Endothelial cell of umbilical vein (primary cell): Measurements from ENCODE around the gene MAPRE2. TPM values are rescaled to one million over a fixed set of nuclear protein-coding genes. Genes with fewer than 3 reads are reported as not detected.

Source experiments
- BruUV-seq: library from RNA; stranded (reverse); fragments of 400-500 nt; replicated peaks from 2 replicates; lab custom pipeline; 2021; lab: Mats Ljungman, UMichigan
- CTCF ChIA-PET: fragments of 300-600, 350-600 bp; sonication (Branson Sonifier 250); formaldehyde crosslinking; loops from one replicate; lab custom pipeline; 2021; ENCODE audit warnings: antibody characterized with exemption, inconsistent platforms; lab: Charles Lee
- POLR2A ChIA-PET: fragments of 300-600, 350-600 bp; sonication (Branson Sonifier 250); formaldehyde crosslinking; loops from one replicate; lab custom pipeline; 2021; ENCODE audit warnings: antibody characterized with exemption, inconsistent platforms; lab: Charles Lee
- DNase-seq: peaks from one replicate; pipeline ENCODE4 v3.0.0-alpha.2; 2011; ENCODE audit warnings: low read depth, low spot score
- FAIRE-seq: peaks from 2 replicates; lab custom pipeline; 2011; peaks lifted over from hg19 to GRCh38; lab: Jason Lieb, UNC
- H2AFZ ChIP-seq: 2 replicates; pipeline ENCODE4 v1.6.0; 2012; ENCODE audit warnings: low read depth, low read length, control low read depth, inconsistent platforms
- H3K27ac ChIP-seq: 2 replicates; pipeline ENCODE4 v1.5.1; 2011; ENCODE audit warnings: low read depth, mild to moderate bottlenecking, control low read depth, low read length, moderate library complexity; ENCODE audit not compliant: insufficient read depth
- H3K27me3 ChIP-seq, 2 experiments: 2 replicates each; pipeline versions ENCODE4 v1.6.0 to v1.6.1; 2011; ENCODE audit warnings: low read length in 2 of 2, mixed read lengths in 1 of 2; ENCODE audit not compliant: control insufficient read depth in 2 of 2, insufficient read depth in 2 of 2
- H3K36me3 ChIP-seq, 2 experiments: 2 replicates in 1 of 2; 3 replicates in 1 of 2; pipeline ENCODE4 v1.5.1; 2011; ENCODE audit warnings: low read length in 2 of 2, mild to moderate bottlenecking in 1 of 2, moderate library complexity in 1 of 2; ENCODE audit not compliant: control insufficient read depth in 2 of 2, insufficient read depth in 2 of 2; ENCODE audit errors: extremely low read depth in 1 of 2
- H3K4me1 ChIP-seq: 3 replicates; pipeline ENCODE4 v1.5.1; 2011; ENCODE audit warnings: mild to moderate bottlenecking, low read length; ENCODE audit not compliant: control insufficient read depth, insufficient read depth; ENCODE audit errors: extremely low read depth
- H3K4me2 ChIP-seq: 2 replicates; pipeline ENCODE4 v1.6.1; 2011; ENCODE audit warnings: low read length, control low read depth, mixed read lengths; ENCODE audit not compliant: insufficient read depth
- H3K4me3 ChIP-seq, 3 experiments: fragments of 200-600 bp in 1 of 3; sonication (generic), shearing (Covaris generic) in 1 of 3; replicated peaks in 1 of 3; 2 replicates each; pipeline ENCODE4 v1.5.1; 2011 to 2016; ENCODE audit warnings: control low read depth in 3 of 3, low read length in 3 of 3, mild to moderate bottlenecking in 2 of 3, inconsistent platforms in 1 of 3, low read depth in 1 of 3, moderate library complexity in 1 of 3; ENCODE audit not compliant: insufficient read depth in 1 of 3
- H3K79me2 ChIP-seq: 2 replicates; pipeline ENCODE4 v1.6.0; 2012; ENCODE audit warnings: low read length, inconsistent platforms; ENCODE audit not compliant: control insufficient read depth, insufficient read depth
- H3K9ac ChIP-seq: replicated peaks from 2 replicates; pipeline ENCODE3; 2011; ENCODE audit warnings: low read length, control low read depth; ENCODE audit not compliant: insufficient read depth; ENCODE audit errors: extremely low read depth
- H3K9me1 ChIP-seq: replicated peaks from 3 replicates; pipeline ENCODE4 v1.6.0; 2011; ENCODE audit warnings: mild to moderate bottlenecking, low read length; ENCODE audit not compliant: control insufficient read depth, insufficient read depth; ENCODE audit errors: extremely low read depth
- H3K9me3 ChIP-seq: replicated peaks from 2 replicates; pipeline ENCODE4 v1.5.1; 2012; ENCODE audit warnings: low read length, inconsistent platforms; ENCODE audit not compliant: control insufficient read depth, insufficient read depth
- H4K20me1 ChIP-seq: replicated peaks from 2 replicates; pipeline ENCODE3; 2011; ENCODE audit warnings: mild to moderate bottlenecking, low read length; ENCODE audit not compliant: control insufficient read depth, insufficient read depth; ENCODE audit errors: extremely low read depth
- FOS ChIP-seq: IDR thresholded peaks from 2 replicates; pipeline ENCODE4 v1.6.1; 2011; ENCODE audit warnings: mild to moderate bottlenecking, low read length, moderate library complexity, borderline replicate concordance; ENCODE audit not compliant: insufficient read depth
- POLR2A ChIP-seq: IDR thresholded peaks from 2 replicates; pipeline ENCODE4 v1.6.1; 2012; ENCODE audit warnings: low read depth, mild to moderate bottlenecking, control low read depth, low read length
- dilution Hi-C: fragments of 300-500 bp; cut with MboI; formaldehyde crosslinking; loops from one replicate; pipeline ENCODE4 v1.15.0; 2019; ENCODE audit warnings: low sequenced_read_pairs; ENCODE audit not compliant: extremely low pct_ligation_motif_present
- intact Hi-C: fragments of 100-400 bp; cut with micrococcal nuclease; formaldehyde crosslinking; loops from one replicate; pipeline ENCODE4 v1.10.0; 2022
- polyA plus RNA-seq, 4 experiments: library from polyadenylated mRNA; depleted of rRNA in 3 of 4; stranded (reverse) in 3 of 4; unstranded in 1 of 4; fragments of >200 nt; gene quantifications; 2 replicates each; pipeline versions ENCODE4 v1.2.1 to v1.2.3, GENCODE V29; 2011 to 2012; ENCODE audit warnings: missing spikeins in 1 of 4
- small RNA-seq: library from RNA; depleted of rRNA; stranded (forward); fragments of <200 nt; gene quantifications from one replicate; pipeline ENCODE3, GENCODE V24; 2012; ENCODE audit warnings: low replicate concordance, low read depth; ENCODE audit not compliant: insufficient read depth, insufficient read length
- total RNA-seq: library from RNA; stranded (reverse); gene quantifications from 2 replicates; pipeline ENCODE4 v1.2.3, GENCODE V29; 2021
- TF ChIP-seq, protein P1 (sequence below), 2 donors: IDR thresholded peaks; 1 replicate in 1 of 2; 2 replicates in 1 of 2; pipeline ENCODE4 v1.5.1; 2011; ENCODE audit warnings: low read length in 2 of 2, mild to moderate bottlenecking in 2 of 2, moderate library complexity in 2 of 2, control low read depth in 1 of 2, inconsistent platforms in 1 of 2, low read depth in 1 of 2; ENCODE audit not compliant: insufficient read depth in 1 of 2; ENCODE audit errors: extremely low read depth in 1 of 2

Gene MAPRE2
- total and polyA plus RNA-seq, 2 donors (not counting 3 experiments of a cell fraction or from before 2014, with no cell fraction given) = 117 to 148 TPM

DNA sequence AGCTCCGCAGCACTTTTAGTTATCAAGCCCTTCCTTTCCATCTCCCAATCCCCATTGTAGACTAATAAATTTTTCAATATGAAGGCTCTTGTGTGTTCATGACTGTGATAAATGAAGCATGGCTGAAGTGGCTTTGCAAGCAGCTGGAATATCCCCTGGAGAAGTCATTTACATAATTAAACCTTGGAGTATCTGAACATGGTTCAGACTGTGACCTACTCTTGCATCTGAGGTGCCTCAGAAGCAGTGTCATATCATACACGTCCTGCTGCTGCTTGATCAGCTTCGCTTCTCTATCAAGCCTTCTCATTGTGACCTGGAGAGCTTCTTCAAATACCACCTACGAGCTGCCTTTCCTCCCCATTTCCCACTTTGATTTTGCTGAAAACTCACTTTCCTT is 151.2 kb downstream of the MAPRE2 start:
- BruUV-seq = no TSS peak
- H3K9me3 ChIP-seq = no peaks in the 10 kb centered on the region
- H3K79me2 ChIP-seq = no peaks in the 10 kb centered on the region
- no peaks in the 10 kb centered on the region for H3K9me1 ChIP-seq
- H4K20me1 ChIP-seq = no peaks in the 10 kb centered on the region
- POLR2A ChIA-PET = no interaction called here
- H3K27ac ChIP-seq = no peak overlapping the region
- intact Hi-C loops (no loop called here), dilution Hi-C loops (no loop called here)
- no peak for DNase-seq
- TF ChIP-seq POLR2A (no peak), FOS (no peak)
- TF ChIP-seq, protein P1, sequence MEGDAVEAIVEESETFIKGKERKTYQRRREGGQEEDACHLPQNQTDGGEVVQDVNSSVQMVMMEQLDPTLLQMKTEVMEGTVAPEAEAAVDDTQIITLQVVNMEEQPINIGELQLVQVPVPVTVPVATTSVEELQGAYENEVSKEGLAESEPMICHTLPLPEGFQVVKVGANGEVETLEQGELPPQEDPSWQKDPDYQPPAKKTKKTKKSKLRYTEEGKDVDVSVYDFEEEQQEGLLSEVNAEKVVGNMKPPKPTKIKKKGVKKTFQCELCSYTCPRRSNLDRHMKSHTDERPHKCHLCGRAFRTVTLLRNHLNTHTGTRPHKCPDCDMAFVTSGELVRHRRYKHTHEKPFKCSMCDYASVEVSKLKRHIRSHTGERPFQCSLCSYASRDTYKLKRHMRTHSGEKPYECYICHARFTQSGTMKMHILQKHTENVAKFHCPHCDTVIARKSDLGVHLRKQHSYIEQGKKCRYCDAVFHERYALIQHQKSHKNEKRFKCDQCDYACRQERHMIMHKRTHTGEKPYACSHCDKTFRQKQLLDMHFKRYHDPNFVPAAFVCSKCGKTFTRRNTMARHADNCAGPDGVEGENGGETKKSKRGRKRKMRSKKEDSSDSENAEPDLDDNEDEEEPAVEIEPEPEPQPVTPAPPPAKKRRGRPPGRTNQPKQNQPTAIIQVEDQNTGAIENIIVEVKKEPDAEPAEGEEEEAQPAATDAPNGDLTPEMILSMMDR (IDR thresholded peaks at IDR 0.05; ENCODE audit: extremely low read depth in 1 of 2, insufficient read depth in 1 of 2, low read depth in 1 of 2, low read length in 2 of 2) = no peak
- no peak overlapping the region for H3K4me2 ChIP-seq
- CTCF ChIA-PET = interaction anchor here (0.8 to 1.7 kb wide), 2 partner anchors 9 to 11 kb away, joined by 3 to 5 read pairs; no protein-coding TSS in a partner anchor
- H2AFZ ChIP-seq = no peak overlapping the region
- no peaks in the 10 kb centered on the region for H3K4me1 ChIP-seq
- H3K36me3 ChIP-seq = no peaks in the 10 kb centered on the region
- H3K4me3 ChIP-seq = no peak overlapping the region
- H3K9ac ChIP-seq = no peak overlapping the region
- H3K27me3 ChIP-seq = no peaks in the 10 kb centered on the region
- no peak for FAIRE-seq

Small RNA genes lying within 50 kb of the gene (small RNA-seq; reads per million reads assigned to genes)
- not detected for gene AC015967.2

Other genes starting within 250 kb of the MAPRE2 start
- 5.1 and 5.5 TPM in 2 replicates for gene ZNF397, start 199.6 kb downstream of the MAPRE2 start, total RNA-seq
- gene ZNF397, start 199.6 kb downstream of the MAPRE2 start, polyA plus RNA-seq = 1.1 and 1.5 TPM in 2 replicates
- gene ZSCAN30, start 248.8 kb downstream of the MAPRE2 start, total RNA-seq = 14.6 and 18.0 TPM in 2 replicates
- 5.9 and 6.7 TPM in 2 replicates for gene ZSCAN30, start 248.8 kb downstream of the MAPRE2 start, polyA plus RNA-seq